NB4 (cell line): Measurements from ENCODE around the gene ZBTB49.

Experiments
- DNase-seq: peaks from one replicate; pipeline ENCODE4 v3.0.0; 2010; ENCODE audit warnings: low read depth
- H3K4me3 ChIP-seq: one replicate; pipeline ENCODE4 v1.5.1; 2011; ENCODE audit warnings: mild to moderate bottlenecking, low read depth, low read length, moderate library complexity
- MYC ChIP-seq: IDR thresholded peaks from 2 replicates; pipeline ENCODE4 v1.6.1; 2011; ENCODE audit warnings: low read depth, low read length
- POLR2A ChIP-seq: IDR thresholded peaks from 2 replicates; pipeline ENCODE4 v1.6.1; 2011; ENCODE audit warnings: mild to moderate bottlenecking; ENCODE audit not compliant: insufficient read length; ENCODE audit errors: extremely low read depth
- TF ChIP-seq, protein P1 (sequence below): IDR thresholded peaks from one replicate; pipeline ENCODE4 v1.5.1; 2012; ENCODE audit warnings: low read depth, low read length
- TF ChIP-seq, protein P2 (sequence below): IDR thresholded peaks from 2 replicates; pipeline ENCODE4 v1.6.1; 2011; ENCODE audit warnings: low read depth, low read length

Gene ZBTB49

DNA sequence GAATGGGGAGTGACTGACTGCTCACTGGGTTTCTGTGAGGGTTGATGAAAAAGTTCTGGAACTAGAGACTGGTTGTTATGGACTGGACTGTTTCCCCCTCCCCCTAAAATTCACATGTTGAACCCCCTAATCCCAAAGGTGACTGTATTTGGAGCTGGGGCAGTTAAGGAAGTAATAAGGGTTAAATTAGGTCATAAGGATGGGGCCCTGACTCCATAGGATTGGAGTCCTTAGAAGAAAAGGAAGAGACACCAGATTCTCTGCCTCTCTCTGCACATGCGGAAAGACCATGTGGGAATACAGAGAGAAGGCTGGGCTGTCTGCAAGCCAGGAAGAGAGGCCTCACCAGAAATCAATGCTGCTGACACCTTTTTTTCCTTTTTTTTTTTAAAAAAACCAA is 38.2 kb downstream of the ZBTB49 start:
- TF ChIP-seq, protein P1, sequence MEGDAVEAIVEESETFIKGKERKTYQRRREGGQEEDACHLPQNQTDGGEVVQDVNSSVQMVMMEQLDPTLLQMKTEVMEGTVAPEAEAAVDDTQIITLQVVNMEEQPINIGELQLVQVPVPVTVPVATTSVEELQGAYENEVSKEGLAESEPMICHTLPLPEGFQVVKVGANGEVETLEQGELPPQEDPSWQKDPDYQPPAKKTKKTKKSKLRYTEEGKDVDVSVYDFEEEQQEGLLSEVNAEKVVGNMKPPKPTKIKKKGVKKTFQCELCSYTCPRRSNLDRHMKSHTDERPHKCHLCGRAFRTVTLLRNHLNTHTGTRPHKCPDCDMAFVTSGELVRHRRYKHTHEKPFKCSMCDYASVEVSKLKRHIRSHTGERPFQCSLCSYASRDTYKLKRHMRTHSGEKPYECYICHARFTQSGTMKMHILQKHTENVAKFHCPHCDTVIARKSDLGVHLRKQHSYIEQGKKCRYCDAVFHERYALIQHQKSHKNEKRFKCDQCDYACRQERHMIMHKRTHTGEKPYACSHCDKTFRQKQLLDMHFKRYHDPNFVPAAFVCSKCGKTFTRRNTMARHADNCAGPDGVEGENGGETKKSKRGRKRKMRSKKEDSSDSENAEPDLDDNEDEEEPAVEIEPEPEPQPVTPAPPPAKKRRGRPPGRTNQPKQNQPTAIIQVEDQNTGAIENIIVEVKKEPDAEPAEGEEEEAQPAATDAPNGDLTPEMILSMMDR, result no peak
- TF ChIP-seq, protein P2, sequence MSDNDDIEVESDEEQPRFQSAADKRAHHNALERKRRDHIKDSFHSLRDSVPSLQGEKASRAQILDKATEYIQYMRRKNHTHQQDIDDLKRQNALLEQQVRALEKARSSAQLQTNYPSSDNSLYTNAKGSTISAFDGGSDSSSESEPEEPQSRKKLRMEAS, result no peak
- no peak for TF ChIP-seq MYC
- TF ChIP-seq POLR2A, result no peak
- no peak for DNase-seq
- no peak overlapping the region for H3K4me3 ChIP-seq

DNA sequence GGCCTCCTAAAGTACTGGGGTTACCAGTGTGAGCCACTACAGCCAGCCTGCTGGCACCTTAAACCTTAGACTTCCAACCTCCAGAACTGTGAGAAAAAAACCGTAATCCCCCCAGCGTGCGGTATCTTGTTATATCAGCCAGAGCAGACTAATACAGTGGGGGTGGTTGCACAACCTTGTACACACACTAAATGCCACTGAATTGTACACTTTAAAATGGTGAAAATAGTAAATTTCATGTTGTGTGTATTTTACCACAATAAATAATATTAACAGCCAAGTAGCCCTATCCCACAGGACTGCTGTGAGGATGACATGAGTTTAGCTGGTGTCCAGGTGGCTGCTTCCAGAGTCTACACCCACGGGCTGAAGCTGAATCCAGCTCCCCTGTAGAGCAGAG is 38.8 kb downstream of the ZBTB49 start:
- TF ChIP-seq POLR2A, result no peak
- TF ChIP-seq MYC, result no peak
- TF ChIP-seq, protein P2, result no peak
- TF ChIP-seq, protein P1, result no peak
- no peak for DNase-seq
- no peak overlapping the region for H3K4me3 ChIP-seq

DNA sequence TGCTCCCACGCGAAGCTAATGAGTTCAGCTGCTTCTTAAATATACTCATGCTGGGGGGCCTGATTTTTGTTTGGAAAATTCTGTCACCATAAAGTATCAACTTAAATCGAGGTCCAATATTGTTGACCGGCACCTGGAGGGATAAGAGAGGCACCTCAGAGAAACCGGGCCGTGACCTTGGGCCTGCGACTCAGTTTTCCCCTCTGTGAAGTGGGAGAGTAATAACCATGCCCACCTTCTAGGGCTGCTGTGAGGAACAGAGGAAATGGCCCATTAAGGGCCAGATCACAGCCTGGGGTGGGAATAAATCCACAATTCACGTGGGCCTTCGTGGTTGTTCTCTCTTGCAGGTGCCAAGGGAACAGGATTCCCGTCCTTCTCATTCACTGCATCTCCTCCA is 39.4 kb downstream of the ZBTB49 start:
- H3K4me3 ChIP-seq, result no peak overlapping the region
- DNase-seq, result no peak
- TF ChIP-seq, protein P2, result no peak
- TF ChIP-seq, protein P1, result no peak
- TF ChIP-seq MYC, result no peak
- no peak for TF ChIP-seq POLR2A

DNA sequence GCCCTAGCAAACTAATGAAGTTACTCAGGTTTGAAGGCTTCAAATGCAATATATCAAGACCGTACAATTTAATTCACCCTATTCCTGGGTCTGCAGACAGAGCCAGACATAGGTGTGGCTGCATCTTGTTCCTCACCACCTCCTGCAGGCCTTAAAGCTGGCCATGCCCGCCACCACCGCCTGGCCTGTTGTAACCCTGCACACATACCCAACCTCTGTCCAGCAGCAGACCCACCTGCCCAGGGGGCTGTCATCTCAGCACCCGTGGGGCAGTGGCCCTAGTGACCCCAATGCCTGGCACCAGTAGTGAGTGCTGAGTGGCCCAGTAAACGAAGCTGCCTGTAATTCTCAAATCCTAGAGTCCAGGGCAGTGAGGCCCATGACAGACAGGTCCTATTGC is 40.7 kb downstream of the ZBTB49 start:
- no peak overlapping the region for H3K4me3 ChIP-seq
- DNase-seq, result no peak
- TF ChIP-seq, protein P2, result no peak
- TF ChIP-seq MYC (no peak), POLR2A (no peak)
- TF ChIP-seq, protein P1, result no peak

DNA sequence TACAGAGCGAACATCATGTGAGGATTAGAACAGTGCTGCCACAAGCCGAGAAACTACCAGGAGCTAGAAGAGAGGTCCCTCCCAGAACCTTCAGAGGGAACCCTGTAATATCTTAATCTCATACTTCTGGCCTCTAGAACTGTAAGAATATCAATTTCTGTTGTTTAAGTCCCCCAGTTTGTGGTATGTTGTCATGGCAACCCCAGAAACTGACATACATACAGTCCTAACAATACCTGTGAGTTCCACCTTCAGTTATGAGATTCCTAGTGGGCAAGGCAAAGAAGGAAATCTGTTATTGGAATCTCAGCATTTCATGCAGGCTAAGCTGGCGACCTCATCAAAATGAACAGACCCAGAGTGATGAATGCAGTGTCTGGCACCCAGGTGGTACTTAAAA is 42.5 kb downstream of the ZBTB49 start:
- no peak overlapping the region for H3K4me3 ChIP-seq
- TF ChIP-seq, protein P1, result no peak
- TF ChIP-seq, protein P2, result no peak
- TF ChIP-seq MYC, result no peak
- TF ChIP-seq POLR2A, result no peak
- no peak for DNase-seq

DNA sequence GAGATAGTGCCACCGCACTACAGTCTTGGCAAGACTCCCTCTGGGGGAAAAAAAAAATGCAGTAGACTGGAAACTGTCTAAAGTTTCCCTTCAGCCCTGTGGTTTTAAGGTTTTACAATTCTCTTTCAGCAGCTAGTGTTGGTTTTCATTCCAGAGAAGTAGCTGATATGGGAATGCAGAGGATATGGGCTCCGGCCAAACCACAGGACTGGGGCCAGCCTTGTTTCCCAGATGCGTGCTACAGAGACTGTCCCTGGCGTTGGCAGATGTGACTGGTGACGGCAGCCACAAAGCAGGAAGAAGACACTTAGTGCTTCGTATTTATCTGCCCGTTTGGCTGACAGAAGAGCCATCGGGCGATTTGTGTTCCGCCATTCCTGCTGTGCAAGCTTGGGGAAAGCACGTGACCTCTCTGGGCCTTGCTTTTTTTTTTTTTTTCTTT is 43.2 kb downstream of the ZBTB49 start:
- TF ChIP-seq, protein P1, result no peak
- H3K4me3 ChIP-seq, result no peak overlapping the region
- no peak for DNase-seq
